Prostate gland (tissue), 2 donors: ENCODE measurements around the gene CATSPERD.
"Not testable (repeated sequence)": the region's sequence is repeated elsewhere in the genome, so short reads cannot be mapped to it uniquely, and the experiment has no call there.

Source experiments
- POLR2A ChIP-seq: fragments of 450-650 bp; IDR thresholded peaks from one replicate; pipeline ENCODE4 v1.6.1; 2016; ENCODE audit warnings: antibody characterized with exemption, mild to moderate bottlenecking
- POLR2AphosphoS5 ChIP-seq: sonication (generic); formaldehyde crosslinking; IDR thresholded peaks from one replicate; pipeline ENCODE4 v1.6.1; 2017; ENCODE audit warnings: antibody characterized with exemption
- TF ChIP-seq, protein P1 (sequence below), 4 experiments: fragments of 200-600 bp in 2 of 4; fragments of 450-650 bp in 2 of 4; sonication (generic) in 2 of 4; IDR thresholded peaks; 1 replicate in 3 of 4; 2 replicates in 1 of 4; pipeline ENCODE4 v1.5.1; 2016 to 2019; ENCODE audit warnings: antibody characterized with exemption in 4 of 4, mild to moderate bottlenecking in 2 of 4, moderate library complexity in 2 of 4

- not testable (repeated sequence) for TF ChIP-seq POLR2A, POLR2AphosphoS5
- TF ChIP-seq, protein P1, sequence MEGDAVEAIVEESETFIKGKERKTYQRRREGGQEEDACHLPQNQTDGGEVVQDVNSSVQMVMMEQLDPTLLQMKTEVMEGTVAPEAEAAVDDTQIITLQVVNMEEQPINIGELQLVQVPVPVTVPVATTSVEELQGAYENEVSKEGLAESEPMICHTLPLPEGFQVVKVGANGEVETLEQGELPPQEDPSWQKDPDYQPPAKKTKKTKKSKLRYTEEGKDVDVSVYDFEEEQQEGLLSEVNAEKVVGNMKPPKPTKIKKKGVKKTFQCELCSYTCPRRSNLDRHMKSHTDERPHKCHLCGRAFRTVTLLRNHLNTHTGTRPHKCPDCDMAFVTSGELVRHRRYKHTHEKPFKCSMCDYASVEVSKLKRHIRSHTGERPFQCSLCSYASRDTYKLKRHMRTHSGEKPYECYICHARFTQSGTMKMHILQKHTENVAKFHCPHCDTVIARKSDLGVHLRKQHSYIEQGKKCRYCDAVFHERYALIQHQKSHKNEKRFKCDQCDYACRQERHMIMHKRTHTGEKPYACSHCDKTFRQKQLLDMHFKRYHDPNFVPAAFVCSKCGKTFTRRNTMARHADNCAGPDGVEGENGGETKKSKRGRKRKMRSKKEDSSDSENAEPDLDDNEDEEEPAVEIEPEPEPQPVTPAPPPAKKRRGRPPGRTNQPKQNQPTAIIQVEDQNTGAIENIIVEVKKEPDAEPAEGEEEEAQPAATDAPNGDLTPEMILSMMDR (IDR thresholded peaks at IDR 0.05) = not testable (repeated sequence)
Observed at GRCh38 chr19:5702053-5702410, 18.4 kb upstream of the CATSPERD start.
